HG02798 (cell line): ENCODE data around the gene H1-8.

Source experiments
- ATAC-seq: cut with Tn5 transposase; IDR thresholded peaks from one replicate; pipeline ENCODE4 v1.9.1; 2021; ENCODE audit warnings: mild to moderate bottlenecking; ENCODE audit not compliant: unreplicated experiment, poor library complexity

The H1-8 gene

DNA sequence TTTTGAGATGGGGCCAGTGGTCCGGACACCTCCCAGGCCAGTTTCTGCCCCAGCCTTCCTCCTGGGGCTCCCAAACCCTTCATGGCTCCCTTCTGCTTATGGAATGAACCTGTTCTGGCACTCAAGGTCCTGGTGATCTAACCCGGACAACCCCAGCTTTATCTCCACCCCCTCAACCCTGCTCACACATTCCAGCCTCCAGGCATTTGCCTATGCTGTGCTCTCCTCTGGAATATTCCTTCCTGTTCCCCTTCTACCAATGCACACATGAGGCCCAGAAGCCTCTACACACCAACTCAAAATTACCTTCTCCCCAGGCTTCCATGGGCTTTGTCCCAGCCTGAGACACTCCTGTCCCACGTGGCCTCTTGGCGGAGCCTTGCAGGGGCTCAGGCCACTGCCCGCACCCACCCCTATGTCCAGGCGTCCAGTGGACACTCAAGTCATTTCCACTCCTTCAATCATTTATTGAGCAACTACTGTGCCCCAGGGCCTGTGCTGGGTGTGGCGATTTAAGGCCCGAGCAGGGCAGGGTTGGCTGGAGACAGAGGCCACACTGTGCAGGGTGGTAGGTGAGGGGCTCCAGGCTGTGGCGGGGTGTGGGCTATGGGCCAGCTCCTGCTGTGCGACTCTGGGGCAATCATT lies 44.7 kb downstream of the H1-8 start:
- no peak for ATAC-seq

- ATAC-seq: no peak
Measured at GRCh38 chr3:129590215-129590614, 47.2 kb downstream of the H1-8 start.

GRCh38 chr3:129591932-129592331 lies 49.0 kb downstream of the H1-8 start:
- no peak for ATAC-seq

DNA sequence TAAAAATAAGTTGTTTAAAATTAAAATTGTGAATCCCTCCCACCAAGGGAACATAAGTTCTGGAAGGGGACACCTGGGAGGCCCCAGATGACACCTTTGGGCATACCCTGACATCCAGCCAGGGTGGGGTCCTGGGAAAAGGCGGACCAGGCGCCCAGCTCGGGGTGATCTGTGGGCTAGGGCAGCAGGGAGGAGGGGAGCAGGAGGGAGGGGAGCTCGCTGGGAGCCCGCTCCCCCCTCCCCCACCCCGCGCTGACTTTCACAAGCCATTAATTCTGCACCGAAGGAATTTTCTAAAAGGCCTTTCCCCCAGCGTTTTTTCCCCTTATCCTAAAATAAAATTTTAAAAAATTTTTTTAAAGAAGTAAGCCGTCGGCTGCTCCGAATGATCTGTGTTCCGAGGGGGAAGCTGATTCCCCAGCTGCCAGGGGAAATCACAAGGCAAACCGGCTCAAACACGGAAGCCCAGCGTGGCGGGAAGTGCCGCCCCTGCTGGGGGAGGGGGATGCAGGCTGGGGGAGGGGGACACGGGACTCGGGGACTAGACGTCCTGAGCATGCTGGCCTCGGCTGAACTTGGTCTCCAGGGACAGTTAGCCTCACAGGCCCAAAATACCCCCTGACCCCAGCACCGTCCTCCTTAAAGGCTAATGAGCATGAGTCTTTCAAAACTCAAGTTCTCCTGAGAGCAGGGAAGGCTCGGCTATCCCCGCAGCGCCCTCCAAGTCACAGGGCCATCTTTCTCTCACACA lies 49.6 kb downstream of the H1-8 start:
- no peak for ATAC-seq

DNA sequence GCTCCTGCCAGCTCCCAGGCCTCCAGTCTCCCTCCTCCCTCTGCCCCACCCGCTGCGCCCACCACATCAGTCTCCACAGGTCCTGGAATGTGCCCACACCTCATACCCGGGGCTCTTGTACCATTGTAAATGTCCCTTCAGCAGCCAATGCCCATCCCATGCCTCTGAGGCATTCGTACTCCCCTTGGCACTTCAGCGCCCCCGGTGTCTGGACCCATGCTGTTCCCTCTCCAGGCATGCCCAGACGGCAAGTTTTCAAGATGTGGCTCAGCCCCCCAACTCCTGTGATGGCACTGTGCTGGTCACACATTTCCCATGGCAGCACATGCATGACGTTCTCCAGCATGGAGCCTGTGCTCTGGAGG lies 50.2 kb downstream of the H1-8 start:
- ATAC-seq: no peak

- no peak for ATAC-seq
Measured at GRCh38 chr3:129593595-129594339, 50.8 kb downstream of the H1-8 start.

- no peak for ATAC-seq
Measured at GRCh38 chr3:129594409-129594808, 51.4 kb downstream of the H1-8 start.

GRCh38 chr3:129594907-129595390 lies 52.0 kb downstream of the H1-8 start:
- no peak for ATAC-seq

DNA sequence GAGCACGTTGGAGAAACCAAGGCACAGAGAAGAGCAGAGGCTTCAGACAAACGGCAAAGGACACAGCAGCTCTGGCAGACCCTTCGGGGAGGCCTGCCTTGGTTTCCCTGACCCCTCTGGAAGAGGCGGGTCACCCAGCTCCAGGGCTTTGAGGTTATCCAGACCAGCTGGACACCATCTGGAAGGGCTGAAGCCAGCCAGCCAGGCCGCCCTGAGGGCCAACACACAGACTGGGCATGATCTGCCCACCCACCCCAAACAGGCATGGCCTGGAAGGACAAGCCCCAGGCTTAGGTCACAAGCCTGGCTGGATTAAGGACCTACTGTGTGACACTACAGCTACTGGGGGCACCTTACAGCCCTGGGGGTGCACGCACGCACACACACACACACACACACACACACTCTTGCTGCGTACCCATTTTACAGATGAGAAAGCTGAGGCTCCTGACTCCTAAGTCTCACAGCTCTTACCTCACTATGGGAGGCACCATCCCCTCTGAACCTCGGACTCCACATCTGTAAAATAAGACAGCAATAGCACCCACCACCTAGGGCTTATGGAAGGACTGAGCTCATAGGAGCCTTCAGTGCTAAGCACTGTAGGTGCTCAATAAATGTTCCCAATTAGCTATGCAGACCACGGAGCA lies 52.7 kb downstream of the H1-8 start:
- no peak for ATAC-seq

DNA sequence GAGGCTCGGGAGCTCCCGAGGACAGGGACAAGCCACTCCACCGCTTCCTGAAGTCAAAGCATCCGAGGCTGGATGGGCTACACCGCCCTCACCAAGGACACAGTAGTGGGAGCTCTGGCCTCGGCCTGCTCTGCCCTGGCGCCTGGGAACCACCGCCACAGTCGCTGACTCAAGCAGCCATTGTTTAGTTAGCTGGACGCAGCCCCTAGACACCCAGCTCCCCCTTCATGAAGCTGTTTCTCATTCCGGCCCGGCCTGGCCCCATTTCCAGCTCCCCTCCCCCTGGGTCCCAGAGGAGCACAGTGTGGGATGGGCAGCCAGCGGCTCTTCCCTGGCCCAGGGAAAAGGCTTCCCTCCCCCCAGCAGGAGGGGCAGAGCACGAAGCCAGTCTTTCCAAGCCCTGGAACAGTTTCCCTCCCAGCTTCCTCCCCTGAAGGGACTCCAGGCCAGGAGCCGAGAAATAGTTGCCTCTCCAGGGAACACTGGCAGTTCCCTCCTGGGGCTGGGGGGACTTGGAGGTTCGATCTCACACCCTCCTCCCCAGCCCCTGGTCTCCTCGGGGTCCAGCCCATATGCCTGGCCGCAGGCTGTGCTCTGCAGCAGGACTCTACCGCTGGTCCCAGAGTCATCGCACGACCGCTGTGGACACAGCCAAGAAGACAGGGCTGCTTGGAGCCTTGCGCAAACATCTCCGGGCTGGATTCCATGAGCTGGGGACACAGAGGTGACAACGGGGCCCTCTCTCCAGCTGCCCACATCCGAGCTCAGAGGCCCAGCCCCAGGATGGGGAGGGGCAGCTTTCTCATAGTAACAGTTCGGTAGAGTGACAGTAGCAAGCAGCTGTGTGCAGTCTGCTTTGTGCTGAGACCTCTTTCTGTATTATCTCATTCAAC lies 53.5 kb downstream of the H1-8 start:
- ATAC-seq: no peak

DNA sequence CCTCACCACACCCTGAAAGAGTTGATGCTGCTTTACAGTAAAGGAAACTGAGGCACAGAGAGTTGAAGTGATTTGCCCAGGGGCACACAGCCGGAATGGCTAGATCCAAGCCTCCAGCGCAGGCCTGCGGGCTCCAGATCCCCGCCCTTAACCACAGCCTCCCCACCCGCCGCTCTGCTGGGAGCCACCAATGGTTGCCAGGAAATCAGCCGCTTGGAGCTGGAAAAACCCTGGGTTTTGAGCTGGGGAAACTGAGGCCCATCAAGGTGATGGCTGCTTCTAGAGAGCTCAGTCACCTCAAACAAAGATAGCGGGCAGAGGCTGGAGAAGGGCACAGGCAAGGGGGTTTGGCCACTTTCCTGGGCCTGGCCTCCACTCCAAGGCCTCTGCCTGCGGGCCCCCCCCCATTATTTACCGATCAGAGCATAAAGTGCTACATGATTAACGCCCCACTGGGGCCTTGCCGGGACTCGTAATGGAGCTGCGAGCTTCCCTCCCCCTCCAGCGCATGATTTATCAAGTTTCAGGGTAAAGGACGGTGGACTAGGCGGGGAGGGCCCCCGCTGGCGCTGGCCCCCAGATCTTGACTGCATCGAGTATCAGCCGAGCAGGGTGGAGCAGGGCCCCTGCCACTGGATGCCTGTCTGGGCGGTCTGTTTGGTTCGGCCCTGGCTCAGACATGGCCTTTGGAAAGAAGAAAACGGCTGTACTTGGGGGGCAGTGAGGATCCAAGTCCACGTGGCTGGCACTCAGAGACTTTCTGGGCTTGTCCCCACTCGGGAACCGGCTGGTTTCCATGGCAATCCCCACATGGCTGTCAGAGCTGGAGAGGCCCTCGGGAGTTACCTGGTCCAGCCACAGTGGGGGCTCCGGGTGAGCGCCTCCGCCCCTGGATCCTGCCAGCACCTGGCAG lies 54.4 kb downstream of the H1-8 start:
- no peak for ATAC-seq

DNA sequence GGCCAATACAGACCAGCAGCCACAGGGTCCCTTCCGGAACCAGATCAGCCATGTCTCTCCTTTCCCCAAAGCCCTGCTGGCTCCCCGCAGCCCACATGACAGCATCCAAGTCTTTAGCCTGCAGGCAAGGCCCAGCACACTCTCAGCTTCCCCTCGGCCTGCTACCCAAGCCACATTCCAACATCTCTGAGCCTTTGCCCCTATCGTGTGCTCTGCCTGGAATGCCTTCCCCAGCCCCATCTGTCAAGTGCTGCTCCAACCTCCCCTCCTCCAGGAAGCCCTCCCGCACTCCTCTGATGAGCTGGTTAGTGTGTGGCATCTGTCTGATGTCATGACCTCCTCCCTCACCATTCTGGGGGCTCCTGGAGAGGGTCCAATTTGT lies 55.0 kb downstream of the H1-8 start:
- no peak for ATAC-seq

- ATAC-seq: no peak
Measured at GRCh38 chr3:129598484-129598883, 55.5 kb downstream of the H1-8 start.

GRCh38 chr3:129599073-129599472 lies 56.1 kb downstream of the H1-8 start:
- no peak for ATAC-seq

- ATAC-seq: no peak
Measured at GRCh38 chr3:129599607-129600006, 56.6 kb downstream of the H1-8 start.

DNA sequence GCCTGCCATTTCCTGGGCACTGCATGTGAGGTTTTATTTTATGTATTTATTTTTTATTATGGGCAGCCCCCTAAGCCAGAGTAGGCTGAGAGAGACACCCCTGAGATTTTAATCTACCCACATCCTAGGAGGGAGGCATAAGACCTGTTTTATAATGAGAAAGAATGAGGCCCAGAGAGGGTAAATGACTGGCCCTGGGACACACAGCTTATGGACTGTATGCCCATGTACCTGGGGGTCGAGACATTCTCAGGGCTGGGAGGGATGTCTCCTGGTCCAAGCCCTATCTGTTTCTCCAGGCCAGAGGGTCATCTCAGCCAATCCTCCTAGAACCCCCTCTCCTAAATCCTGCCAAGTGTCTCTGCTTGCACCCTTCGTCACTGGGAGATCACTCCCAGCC lies 57.4 kb downstream of the H1-8 start:
- no peak for ATAC-seq
